Vagina (tissue), 2 donors: ENCODE results near the gene AAGAB.

Experiments
- POLR2A ChIP-seq, 2 donors: fragments of 450-650 bp; IDR thresholded peaks; one replicate each; pipeline ENCODE4 v1.6.1; 2017; ENCODE audit warnings: antibody characterized with exemption in 2 of 2, mild to moderate bottlenecking in 2 of 2, moderate library complexity in 2 of 2
- POLR2AphosphoS5 ChIP-seq, 2 donors: sonication (generic); formaldehyde crosslinking; IDR thresholded peaks; one replicate each; pipeline ENCODE4 v1.9.0; 2017; ENCODE audit warnings: antibody characterized with exemption in 2 of 2, mild to moderate bottlenecking in 2 of 2, low read depth in 1 of 2; ENCODE audit not compliant: insufficient read depth in 1 of 2
- TF ChIP-seq, protein P1 (sequence below), 3 experiments: fragments of 450-650 bp in 2 of 3; fragments of 200-600 bp in 1 of 3; sonication (generic) in 1 of 3; IDR thresholded peaks; one replicate each; pipeline ENCODE4 v1.5.1; 2017 to 2019; ENCODE audit warnings: antibody characterized with exemption in 3 of 3, mild to moderate bottlenecking in 2 of 3, moderate library complexity in 2 of 3

DNA sequence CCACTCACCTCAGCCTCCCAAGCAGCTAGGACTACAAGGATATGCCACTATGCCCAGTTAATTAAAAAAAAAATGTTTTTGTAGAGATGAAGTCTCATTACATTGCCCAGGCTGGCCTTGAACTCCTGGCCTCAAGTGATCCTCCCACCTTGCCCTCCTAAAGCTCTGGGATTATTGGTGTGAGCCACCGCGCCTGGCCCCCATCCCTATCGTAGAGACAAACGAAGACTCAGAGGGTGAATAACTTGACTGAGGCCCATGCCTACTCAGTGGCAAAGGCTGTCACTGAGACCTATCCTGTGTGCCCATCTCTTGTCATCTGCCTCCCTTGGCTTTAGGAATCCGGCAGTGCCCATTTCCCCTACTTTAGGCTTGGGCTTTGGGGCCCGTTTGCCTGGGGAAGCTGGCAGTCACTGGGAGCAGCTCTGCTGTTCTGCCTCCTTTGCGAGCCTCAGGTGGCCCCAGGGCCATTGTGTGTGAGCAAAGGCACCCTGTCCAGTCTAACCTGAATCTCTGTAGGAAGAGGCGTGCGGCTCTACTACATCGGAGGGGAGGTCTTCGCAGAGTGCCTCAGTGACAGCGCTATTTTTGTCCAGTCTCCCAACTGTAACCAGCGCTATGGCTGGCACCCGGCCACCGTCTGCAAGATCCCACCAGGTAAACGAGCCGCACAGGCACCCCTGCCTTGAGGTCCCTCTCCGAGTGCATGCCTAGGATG, 70.1 kb downstream of the AAGAB start:
- TF ChIP-seq, protein P1, sequence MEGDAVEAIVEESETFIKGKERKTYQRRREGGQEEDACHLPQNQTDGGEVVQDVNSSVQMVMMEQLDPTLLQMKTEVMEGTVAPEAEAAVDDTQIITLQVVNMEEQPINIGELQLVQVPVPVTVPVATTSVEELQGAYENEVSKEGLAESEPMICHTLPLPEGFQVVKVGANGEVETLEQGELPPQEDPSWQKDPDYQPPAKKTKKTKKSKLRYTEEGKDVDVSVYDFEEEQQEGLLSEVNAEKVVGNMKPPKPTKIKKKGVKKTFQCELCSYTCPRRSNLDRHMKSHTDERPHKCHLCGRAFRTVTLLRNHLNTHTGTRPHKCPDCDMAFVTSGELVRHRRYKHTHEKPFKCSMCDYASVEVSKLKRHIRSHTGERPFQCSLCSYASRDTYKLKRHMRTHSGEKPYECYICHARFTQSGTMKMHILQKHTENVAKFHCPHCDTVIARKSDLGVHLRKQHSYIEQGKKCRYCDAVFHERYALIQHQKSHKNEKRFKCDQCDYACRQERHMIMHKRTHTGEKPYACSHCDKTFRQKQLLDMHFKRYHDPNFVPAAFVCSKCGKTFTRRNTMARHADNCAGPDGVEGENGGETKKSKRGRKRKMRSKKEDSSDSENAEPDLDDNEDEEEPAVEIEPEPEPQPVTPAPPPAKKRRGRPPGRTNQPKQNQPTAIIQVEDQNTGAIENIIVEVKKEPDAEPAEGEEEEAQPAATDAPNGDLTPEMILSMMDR (IDR thresholded peaks at IDR 0.05), result no peak
- TF ChIP-seq POLR2A (IDR thresholded peaks at IDR 0.05) (no peak), POLR2AphosphoS5 (IDR thresholded peaks at IDR 0.05; ENCODE audit: insufficient read depth in 1 of 2, low read depth in 1 of 2) (no peak)
